RWPE2 (cell line): Measurements from ENCODE around the gene CCDC122.

Experiments used
- ATAC-seq: fragments of 200-7000 bp; cut with Tn5 transposase; 3 replicates; pipeline ENCODE4 v1.9.1; 2021; ENCODE audit warnings: low read depth
- DNase-seq: peaks from one replicate; pipeline ENCODE4 v3.0.0-alpha.2; 2020; ENCODE audit warnings: low spot score
- H3K27ac ChIP-seq: fragments of 450-650 bp; 2 replicates; pipeline ENCODE4 v1.5.1; 2017; ENCODE audit warnings: mild to moderate bottlenecking; ENCODE audit not compliant: poor library complexity, severe bottlenecking
- H3K27me3 ChIP-seq: fragments of 250-450 bp; sonication (Bioruptor Pico); 2 replicates; pipeline ENCODE4 v1.5.1; 2021; ENCODE audit warnings: mild to moderate bottlenecking, moderate library complexity; ENCODE audit not compliant: insufficient read depth, poor library complexity, severe bottlenecking
- H3K36me3 ChIP-seq: fragments of 250-450 bp; sonication (Bioruptor Pico); 2 replicates; pipeline ENCODE4 v1.5.1; 2020; ENCODE audit warnings: low read depth, mild to moderate bottlenecking, moderate library complexity
- H3K4me1 ChIP-seq: fragments of 250-450 bp; sonication (Bioruptor Pico); 2 replicates; pipeline ENCODE4 v1.5.1; 2021; ENCODE audit warnings: mild to moderate bottlenecking, moderate library complexity; ENCODE audit not compliant: insufficient read depth, poor library complexity, severe bottlenecking
- H3K4me3 ChIP-seq: fragments of 250-450 bp; sonication (Bioruptor Pico); 2 replicates; pipeline ENCODE4 v1.5.1; 2021; ENCODE audit warnings: mild to moderate bottlenecking, moderate library complexity; ENCODE audit not compliant: severe bottlenecking
- H3K9me3 ChIP-seq: fragments of 250-450 bp; sonication (Bioruptor Pico); 2 replicates; pipeline ENCODE4 v1.5.1; 2021; ENCODE audit warnings: mild to moderate bottlenecking, moderate library complexity; ENCODE audit not compliant: severe bottlenecking
- TF ChIP-seq, protein P1 (sequence below): fragments of 450-650 bp; IDR thresholded peaks from one replicate; pipeline ENCODE4 v1.5.1; 2017; ENCODE audit warnings: mild to moderate bottlenecking, moderate library complexity; ENCODE audit not compliant: poor library complexity, severe bottlenecking

The CCDC122 gene

DNA sequence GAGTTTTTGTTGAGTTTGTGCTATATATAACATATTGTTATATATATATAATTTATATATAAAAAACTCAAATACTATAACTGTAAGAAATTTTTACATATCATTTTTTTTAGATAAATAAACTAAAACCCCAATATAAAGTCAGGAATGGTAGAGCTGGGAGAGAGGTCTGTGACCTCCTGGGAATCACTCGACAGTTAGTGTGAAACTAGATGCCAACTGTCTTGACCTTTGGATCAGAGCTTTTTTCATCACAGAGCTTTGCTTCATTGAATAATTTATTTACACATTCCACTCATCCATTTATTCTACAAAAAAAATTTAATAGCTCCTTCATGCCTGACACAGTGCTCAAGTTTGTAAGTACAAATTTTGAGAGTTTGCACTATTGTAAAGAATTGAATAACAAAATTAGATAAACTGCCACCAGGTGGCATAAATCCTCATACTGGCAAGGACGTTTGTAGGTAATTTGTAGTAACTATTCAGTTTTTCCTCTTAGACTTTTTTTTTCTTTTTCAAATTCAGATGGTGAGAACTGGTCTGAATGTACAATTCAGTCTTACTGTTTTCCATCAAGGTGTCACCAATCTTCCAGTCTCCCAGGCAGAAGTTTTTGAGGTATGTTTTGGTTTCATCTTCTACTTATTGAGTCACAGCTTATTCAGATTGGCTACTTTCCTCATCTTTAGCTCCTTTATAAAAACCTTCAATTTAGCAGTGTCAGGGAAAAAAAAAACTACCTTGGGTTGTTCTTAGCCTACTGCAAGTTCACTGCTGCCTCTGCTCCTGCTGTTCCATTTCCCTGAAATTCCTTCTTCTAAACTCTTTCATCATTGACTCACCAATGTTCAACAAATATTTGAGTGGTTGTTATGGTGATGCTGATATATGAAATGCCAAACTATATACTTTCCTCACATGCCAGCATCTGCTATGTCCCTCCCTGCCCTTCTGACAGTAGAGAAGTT lies 28.9 kb upstream of the CCDC122 start:
- Histone ChIP-seq H3K9me3 (no peaks in the 10 kb centered on the region), H3K27ac (peak overlapping the region; percentile 31), H3K4me3 (no peak overlapping the region), H3K36me3 (no peaks in the 10 kb centered on the region), H3K27me3 (no peaks in the 10 kb centered on the region), H3K4me1 (peaks cover 5% of the 10 kb centered on the region)
- TF ChIP-seq, protein P1, sequence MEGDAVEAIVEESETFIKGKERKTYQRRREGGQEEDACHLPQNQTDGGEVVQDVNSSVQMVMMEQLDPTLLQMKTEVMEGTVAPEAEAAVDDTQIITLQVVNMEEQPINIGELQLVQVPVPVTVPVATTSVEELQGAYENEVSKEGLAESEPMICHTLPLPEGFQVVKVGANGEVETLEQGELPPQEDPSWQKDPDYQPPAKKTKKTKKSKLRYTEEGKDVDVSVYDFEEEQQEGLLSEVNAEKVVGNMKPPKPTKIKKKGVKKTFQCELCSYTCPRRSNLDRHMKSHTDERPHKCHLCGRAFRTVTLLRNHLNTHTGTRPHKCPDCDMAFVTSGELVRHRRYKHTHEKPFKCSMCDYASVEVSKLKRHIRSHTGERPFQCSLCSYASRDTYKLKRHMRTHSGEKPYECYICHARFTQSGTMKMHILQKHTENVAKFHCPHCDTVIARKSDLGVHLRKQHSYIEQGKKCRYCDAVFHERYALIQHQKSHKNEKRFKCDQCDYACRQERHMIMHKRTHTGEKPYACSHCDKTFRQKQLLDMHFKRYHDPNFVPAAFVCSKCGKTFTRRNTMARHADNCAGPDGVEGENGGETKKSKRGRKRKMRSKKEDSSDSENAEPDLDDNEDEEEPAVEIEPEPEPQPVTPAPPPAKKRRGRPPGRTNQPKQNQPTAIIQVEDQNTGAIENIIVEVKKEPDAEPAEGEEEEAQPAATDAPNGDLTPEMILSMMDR, result peak; percentile 65
- ATAC-seq (peak; percentile 87; the same call in 2 of the 3 replicates), DNase-seq (no peak)

DNA sequence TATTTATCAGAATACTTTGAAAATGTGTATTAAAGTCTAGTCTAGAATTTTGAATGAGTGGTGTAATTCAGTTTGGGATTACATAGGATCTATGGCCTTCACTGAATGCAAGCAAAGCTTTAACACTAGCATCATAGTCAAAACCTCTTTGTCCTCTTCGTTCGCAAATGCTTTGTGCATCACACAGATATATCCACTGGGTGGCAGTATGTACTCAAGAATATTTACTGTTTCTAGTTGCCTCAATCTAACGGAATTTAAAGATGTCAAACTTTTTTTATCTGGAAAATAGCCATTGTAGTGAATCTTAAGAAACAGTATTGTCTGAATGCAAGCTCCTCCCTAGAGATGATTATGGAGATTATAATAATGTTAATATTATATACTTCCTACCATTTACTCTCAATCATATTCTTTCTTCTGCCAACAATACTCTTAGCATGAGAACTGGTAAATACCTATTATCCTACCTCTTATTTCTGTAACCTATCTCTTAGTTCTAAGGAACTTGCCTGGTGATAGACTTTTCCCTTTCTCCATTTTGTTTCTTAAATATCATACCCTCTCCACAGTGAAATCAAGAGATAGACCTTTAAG lies 26.0 kb upstream of the CCDC122 start:
- Histone ChIP-seq H3K36me3 (no peaks in the 10 kb centered on the region), H3K4me3 (no peak overlapping the region), H3K27ac (no peak overlapping the region), H3K9me3 (no peaks in the 10 kb centered on the region), H3K4me1 (peaks cover 5% of the 10 kb centered on the region), H3K27me3 (no peaks in the 10 kb centered on the region)
- ATAC-seq (no peak), DNase-seq (no peak)
- TF ChIP-seq, protein P1, result peak; percentile 82

DNA sequence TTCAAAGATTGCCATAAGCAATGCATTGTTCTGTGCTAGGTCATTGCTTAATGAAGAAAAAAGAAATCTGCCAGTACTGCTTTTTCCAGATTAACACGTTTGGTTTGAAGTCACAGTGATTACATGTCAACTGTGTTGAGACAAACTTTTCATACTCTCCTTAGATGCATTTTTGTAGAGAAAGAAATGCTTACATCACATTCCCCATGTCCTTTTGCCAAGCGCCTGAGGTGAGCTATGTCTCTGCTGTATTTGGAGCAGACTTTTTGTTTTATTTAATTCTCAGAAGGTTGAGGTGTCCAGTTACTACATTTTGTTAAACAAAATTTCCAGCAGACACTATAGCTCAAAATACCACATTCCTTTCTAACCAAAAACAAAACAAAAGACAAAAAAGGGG lies 16.4 kb upstream of the CCDC122 start:
- no peaks in the 10 kb centered on the region for H3K27me3 ChIP-seq
- H3K9me3 ChIP-seq, result no peaks in the 10 kb centered on the region

DNA sequence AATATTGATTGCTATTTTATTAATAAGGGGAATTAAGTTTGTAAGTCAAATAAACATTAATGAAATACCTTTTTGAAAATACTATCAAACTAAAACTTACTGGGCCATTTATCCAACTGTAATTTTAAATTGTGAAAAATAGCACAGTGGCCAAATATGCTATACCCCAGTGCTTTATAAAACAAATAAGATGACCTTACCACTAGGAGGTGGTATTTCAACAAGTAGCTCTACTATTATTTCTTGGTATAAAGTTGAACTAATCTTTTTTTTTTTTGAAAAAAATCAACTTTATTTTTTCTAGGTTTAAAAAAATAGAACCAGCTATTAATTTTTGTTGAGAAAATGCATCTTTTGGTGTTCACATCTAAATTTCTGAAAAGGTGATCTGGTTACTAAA lies 14.9 kb upstream of the CCDC122 start:
- DNase-seq, result no peak
- H3K4me1 ChIP-seq, result no peaks in the 10 kb centered on the region
- TF ChIP-seq, protein P1, result peak; percentile 30
- H3K9me3 ChIP-seq, result no peaks in the 10 kb centered on the region
- no peak overlapping the region for H3K27ac ChIP-seq
- no peaks in the 10 kb centered on the region for H3K36me3 ChIP-seq
- no peak overlapping the region for H3K4me3 ChIP-seq
- ATAC-seq, result no peak
- H3K27me3 ChIP-seq, result no peaks in the 10 kb centered on the region

More for the DNA sequence above, 16.4 kb upstream of the CCDC122 start:
- H3K4me1 ChIP-seq, result no peaks in the 10 kb centered on the region
- TF ChIP-seq, protein P1, result no peak
- no peak for ATAC-seq
- no peaks in the 10 kb centered on the region for H3K36me3 ChIP-seq
- H3K4me3 ChIP-seq, result no peak overlapping the region
- no peak for DNase-seq
- no peak overlapping the region for H3K27ac ChIP-seq

DNA sequence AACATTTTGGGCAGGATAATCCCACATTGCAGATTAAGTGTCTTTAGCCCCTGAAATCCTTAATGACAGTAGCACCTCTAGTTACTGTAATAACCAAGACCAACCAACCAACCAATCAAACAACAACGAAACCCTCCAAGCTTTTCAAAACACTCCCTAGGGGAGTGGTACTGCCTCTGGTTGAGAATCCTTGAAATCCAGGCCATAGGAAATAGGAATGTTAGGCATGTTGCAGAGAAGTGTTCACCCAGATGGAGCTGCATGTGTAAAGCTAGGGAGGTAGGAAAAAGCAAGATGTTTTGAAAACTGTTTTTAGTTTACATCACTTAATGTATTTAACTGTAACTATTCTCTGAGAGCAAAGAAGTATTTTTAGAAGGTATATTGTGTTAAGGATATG lies 4.7 kb upstream of the CCDC122 start:
- DNase-seq, result no peak
- H3K36me3 ChIP-seq, result no peaks in the 10 kb centered on the region
- peaks cover 4% of the 10 kb centered on the region for H3K4me1 ChIP-seq
- H3K4me3 ChIP-seq, result no peak overlapping the region
- H3K27ac ChIP-seq, result no peak overlapping the region
- no peak for ATAC-seq
- H3K9me3 ChIP-seq, result no peaks in the 10 kb centered on the region
- no peaks in the 10 kb centered on the region for H3K27me3 ChIP-seq
- TF ChIP-seq, protein P1, result no peak
